ENCODE data around the gene SAMD3.
A peak's percentile ranks its signal among the peaks of the same experiment; 100 is the strongest.
"Not testable (repeated sequence)": the region's sequence is repeated elsewhere in the genome, so short reads cannot be mapped to it uniquely, and the experiment has no call there.

Gene SAMD3

DNA sequence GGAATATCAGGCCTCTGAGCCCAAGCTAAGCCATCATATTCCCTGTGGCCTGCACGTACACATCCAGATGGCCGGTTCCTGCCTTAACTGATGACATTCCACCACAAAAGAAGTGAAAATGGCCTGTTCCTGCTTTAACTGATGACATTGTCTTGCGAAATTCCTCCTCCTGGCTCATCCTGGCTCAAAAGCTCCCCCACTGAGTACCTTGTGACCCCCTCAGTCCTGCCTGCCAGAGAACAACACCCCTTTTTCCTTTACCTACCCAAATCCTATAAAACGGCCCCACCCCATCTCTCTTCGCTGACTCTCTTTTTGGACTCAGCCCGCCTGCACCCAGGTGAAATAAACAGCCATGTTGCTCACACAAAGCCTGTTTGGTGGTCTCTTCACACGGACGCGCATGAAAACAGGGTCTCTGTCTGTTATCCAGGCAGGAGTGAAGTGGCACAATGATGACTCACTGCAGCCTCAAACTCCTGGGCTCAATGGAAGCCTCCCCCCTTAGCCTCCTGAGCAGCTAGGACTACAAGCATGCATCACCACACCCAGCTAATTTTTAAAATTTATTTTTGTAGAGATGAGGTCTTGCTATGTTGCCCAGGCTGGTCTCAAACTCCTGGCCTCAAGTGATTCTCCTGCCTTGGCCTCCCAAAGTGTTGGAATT lies 24.8 kb downstream of the SAMD3 start:
- not testable (repeated sequence) for H3K36me3 Mint-ChIP-seq (ENCODE audit: low read depth); H3K4me3 Mint-ChIP-seq

DNA sequence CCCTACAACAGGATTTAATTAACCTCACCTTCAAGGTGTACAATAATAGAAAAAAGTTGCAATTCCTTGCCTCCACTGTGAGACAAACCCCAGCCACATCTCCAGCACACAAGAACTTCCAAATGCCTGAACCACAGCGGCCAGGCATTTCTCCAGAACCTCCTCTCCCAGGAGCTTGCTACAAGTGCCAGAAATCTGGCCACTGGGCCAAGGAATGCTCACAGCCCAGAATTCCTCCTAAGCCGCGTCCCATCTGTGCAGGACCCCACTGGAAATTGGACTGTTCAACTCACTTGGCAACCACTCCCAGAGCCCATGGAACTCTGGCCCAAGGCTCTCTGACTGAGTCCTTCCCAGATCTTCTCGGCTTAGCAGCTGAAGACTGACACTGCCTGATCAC lies 28.3 kb downstream of the SAMD3 start:
- peaks cover 61% of the 10 kb centered on the region for H3K4me1 Mint-ChIP-seq (ENCODE audit: low read depth)
- not testable (repeated sequence) for H3K9me3 Mint-ChIP-seq; H3K27ac Mint-ChIP-seq; H3K36me3 Mint-ChIP-seq (ENCODE audit: low read depth); H3K4me3 Mint-ChIP-seq; H3K27me3 Mint-ChIP-seq; DNase-seq

More for the DNA sequence above, 24.8 kb downstream of the SAMD3 start:
- peaks cover 38% of the 10 kb centered on the region for H3K4me1 Mint-ChIP-seq (ENCODE audit: low read depth)
- not testable (repeated sequence) for H3K9me3 Mint-ChIP-seq, H3K27me3 Mint-ChIP-seq, DNase-seq, H3K27ac Mint-ChIP-seq

DNA sequence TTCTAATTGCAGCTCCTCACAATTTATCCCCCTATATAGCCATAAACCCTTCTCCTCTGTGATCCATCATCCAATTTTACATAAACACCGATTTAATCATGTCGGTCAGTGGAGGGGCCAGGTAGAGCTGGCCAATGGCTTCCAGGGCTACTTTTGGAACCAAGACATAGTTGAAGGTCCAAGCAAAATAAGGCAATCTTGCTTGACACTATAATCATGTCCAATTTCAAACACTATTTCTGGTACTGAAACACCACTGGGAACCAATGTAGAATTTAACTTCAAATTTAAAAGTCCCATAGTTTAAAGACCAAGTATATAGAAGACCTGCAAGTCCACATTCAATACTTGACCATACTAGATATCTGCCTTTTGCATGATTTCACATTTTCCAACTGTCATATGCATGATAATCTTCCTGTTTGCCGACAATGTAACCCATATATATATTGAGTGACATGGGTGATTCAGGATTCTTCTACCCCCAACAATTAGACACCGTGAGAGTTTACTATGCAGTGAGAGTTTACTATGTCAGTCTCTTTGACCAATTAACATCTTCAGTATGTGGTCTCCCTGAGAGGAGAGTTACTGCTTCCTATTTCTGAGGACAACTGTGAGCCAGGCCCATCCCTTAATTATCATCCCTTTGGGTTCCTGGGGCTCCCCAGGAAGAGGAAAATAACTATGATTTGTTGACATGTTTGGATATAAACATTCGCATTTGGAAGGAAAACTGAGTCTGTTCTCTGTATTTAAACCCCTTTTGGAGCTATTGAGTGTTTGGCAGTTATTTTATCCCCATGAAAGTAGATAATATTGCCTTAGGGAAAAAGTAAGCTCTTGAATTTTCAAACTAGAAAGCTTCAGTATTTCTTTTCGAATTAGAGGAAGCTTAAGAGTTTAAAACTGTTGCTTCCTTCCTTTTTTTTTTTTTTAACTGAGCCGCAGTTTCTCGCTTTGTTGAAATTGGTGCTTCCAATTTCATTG lies 31.8 kb downstream of the SAMD3 start:
- Mint-ChIP-seq H3K27ac (peak overlapping the region; percentile 45), H3K4me3 (no peak overlapping the region), H3K4me1 (ENCODE audit: low read depth) (peaks cover 74% of the 10 kb centered on the region), H3K36me3 (ENCODE audit: low read depth) (peaks cover 1% of the 10 kb centered on the region), H3K9me3 (no peaks in the 10 kb centered on the region), H3K27me3 (no peaks in the 10 kb centered on the region)
- DNase-seq = no peak

- DNase-seq = no peak
- Mint-ChIP-seq H3K4me3 (no peak overlapping the region), H3K36me3 (ENCODE audit: low read depth) (peaks cover 1% of the 10 kb centered on the region), H3K27me3 (no peaks in the 10 kb centered on the region), H3K4me1 (ENCODE audit: low read depth) (peaks cover 75% of the 10 kb centered on the region), H3K9me3 (no peaks in the 10 kb centered on the region), H3K27ac (no peak overlapping the region)
Measured at GRCh38 chr6:130189531-130190397, 33.0 kb downstream of the SAMD3 start.

- peaks cover 78% of the 10 kb centered on the region for H3K4me1 Mint-ChIP-seq (ENCODE audit: low read depth)
- H3K9me3 Mint-ChIP-seq = no peaks in the 10 kb centered on the region
- H3K27ac Mint-ChIP-seq = peak overlapping the region; percentile 5
- DNase-seq = no peak
- no peak overlapping the region for H3K4me3 Mint-ChIP-seq
- no peaks in the 10 kb centered on the region for H3K27me3 Mint-ChIP-seq
- peaks cover 1% of the 10 kb centered on the region for H3K36me3 Mint-ChIP-seq (ENCODE audit: low read depth)
Measured at GRCh38 chr6:130188207-130188899, 34.4 kb downstream of the SAMD3 start.

GRCh38 chr6:130187335-130188206 lies 35.2 kb downstream of the SAMD3 start:
- peaks cover 1% of the 10 kb centered on the region for H3K36me3 Mint-ChIP-seq (ENCODE audit: low read depth)
- H3K9me3 Mint-ChIP-seq = no peaks in the 10 kb centered on the region
- H3K27ac Mint-ChIP-seq = peak overlapping the region; percentile 65
- H3K27me3 Mint-ChIP-seq = no peaks in the 10 kb centered on the region
- DNase-seq = no peak
- no peak overlapping the region for H3K4me3 Mint-ChIP-seq
- peaks cover 76% of the 10 kb centered on the region for H3K4me1 Mint-ChIP-seq (ENCODE audit: low read depth)

- Mint-ChIP-seq H3K4me1 (ENCODE audit: low read depth) (peaks cover 58% of the 10 kb centered on the region), H3K4me3 (no peak overlapping the region), H3K9me3 (no peaks in the 10 kb centered on the region), H3K27ac (no peak overlapping the region), H3K27me3 (no peaks in the 10 kb centered on the region), H3K36me3 (ENCODE audit: low read depth) (peaks cover 11% of the 10 kb centered on the region)
- no peak for DNase-seq
Measured at GRCh38 chr6:130185658-130186057, 37.1 kb downstream of the SAMD3 start.

DNA sequence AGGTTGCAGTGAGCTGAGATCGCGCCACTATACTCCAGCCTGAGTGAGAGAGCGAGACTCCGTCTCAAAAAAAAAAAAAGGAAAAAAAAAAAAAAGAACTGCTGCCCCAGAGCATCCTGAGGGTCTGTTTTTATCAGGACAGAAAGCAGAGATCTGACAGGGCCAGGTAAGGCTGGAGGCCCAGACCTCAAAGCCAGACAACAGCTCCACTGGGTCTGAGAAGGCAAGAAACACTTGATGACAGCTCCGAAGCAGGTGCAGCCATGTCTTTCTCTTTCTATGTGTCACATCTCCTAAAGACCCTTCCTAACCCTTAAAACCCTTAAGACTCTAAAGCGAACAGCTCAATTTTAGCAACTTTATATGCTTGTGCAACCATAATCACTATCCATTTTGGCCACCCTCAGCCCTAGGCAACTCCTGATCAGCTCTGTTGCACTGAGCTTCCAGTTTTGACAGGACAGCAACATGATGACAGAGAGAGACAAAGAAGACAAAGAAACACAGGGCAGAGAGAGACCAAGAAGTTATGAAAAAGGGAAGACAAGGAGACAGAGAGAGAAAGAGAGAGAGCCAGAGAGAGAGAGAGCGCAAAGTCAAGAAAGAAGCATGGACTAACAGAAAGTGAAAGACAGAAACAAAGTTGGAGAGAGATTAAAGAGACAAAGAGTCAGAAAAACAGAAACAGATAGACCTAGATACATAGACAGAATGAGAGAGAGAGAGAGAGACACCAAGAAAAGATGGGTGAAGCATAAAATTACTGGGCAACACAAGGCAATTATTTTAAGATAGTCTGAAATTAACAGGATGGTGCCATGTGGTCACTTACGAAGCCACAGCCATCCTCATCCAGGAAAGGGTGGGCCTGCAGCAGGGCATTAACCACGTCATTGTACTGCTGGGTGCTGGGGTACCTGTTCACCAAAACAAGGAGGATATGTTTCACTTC lies 39.2 kb downstream of the SAMD3 start:
- Mint-ChIP-seq H3K27me3 (no peaks in the 10 kb centered on the region), H3K27ac (peak overlapping the region; percentile 69), H3K9me3 (no peaks in the 10 kb centered on the region), H3K36me3 (ENCODE audit: low read depth) (peaks cover 17% of the 10 kb centered on the region), H3K4me1 (ENCODE audit: low read depth) (peaks cover 42% of the 10 kb centered on the region), H3K4me3 (peak overlapping the region; percentile 52)
- no peak for DNase-seq

DNA sequence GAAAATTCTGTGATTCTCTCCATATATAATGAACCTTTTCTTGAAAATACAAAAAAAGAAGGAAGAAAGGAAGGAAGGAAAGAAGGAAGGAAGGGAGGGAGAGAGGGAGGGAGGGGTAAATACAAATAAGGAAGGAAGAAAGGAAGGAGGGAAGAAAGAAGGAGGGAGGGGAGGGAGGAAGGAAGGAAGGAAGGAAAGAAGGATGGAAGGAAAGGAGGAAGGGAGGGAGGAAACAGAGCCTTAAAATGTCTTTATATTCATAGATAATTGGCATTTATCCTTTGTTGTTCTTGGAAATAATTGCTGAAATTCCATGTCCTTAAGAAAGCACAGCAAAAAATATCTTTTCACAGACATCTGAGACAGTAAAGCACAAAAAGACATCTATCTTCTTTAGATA lies 40.3 kb downstream of the SAMD3 start:
- no peaks in the 10 kb centered on the region for H3K27me3 Mint-ChIP-seq
- no peaks in the 10 kb centered on the region for H3K9me3 Mint-ChIP-seq
- DNase-seq = no peak
- peaks cover 17% of the 10 kb centered on the region for H3K36me3 Mint-ChIP-seq (ENCODE audit: low read depth)
- no peak overlapping the region for H3K4me3 Mint-ChIP-seq
- H3K4me1 Mint-ChIP-seq (ENCODE audit: low read depth) = peaks cover 37% of the 10 kb centered on the region
- H3K27ac Mint-ChIP-seq = no peak overlapping the region

- Mint-ChIP-seq H3K4me3 (no peak overlapping the region), H3K27me3 (no peaks in the 10 kb centered on the region), H3K27ac (no peak overlapping the region), H3K36me3 (ENCODE audit: low read depth) (peaks cover 27% of the 10 kb centered on the region), H3K9me3 (no peaks in the 10 kb centered on the region), H3K4me1 (ENCODE audit: low read depth) (peaks cover 19% of the 10 kb centered on the region)
- DNase-seq = no peak
Measured at GRCh38 chr6:130178692-130179091, 44.1 kb downstream of the SAMD3 start.

DNA sequence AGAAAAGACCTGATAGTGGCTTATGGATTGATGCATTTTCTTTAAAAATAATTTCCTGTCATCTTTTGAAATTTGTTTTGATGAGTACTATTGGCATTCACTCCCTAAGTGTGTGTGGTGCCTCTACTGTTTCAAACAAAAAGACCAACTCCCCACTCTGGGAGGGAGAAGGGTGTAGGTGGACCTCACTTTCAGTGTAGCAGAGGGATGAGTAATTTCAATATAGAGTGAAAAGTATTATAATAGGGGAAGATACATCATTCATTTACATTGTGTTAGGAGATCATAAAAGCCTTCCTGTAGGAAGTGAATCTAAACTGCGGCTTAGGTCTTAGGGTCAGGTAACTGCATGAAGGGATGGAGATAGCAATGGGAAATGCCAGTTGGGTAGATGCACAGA lies 46.4 kb downstream of the SAMD3 start:
- Mint-ChIP-seq H3K4me1 (ENCODE audit: low read depth) (peaks cover 13% of the 10 kb centered on the region), H3K27me3 (no peaks in the 10 kb centered on the region), H3K36me3 (ENCODE audit: low read depth) (peaks cover 34% of the 10 kb centered on the region), H3K4me3 (no peak overlapping the region), H3K27ac (no peak overlapping the region), H3K9me3 (peaks cover 12% of the 10 kb centered on the region)
- DNase-seq = no peak

DNA sequence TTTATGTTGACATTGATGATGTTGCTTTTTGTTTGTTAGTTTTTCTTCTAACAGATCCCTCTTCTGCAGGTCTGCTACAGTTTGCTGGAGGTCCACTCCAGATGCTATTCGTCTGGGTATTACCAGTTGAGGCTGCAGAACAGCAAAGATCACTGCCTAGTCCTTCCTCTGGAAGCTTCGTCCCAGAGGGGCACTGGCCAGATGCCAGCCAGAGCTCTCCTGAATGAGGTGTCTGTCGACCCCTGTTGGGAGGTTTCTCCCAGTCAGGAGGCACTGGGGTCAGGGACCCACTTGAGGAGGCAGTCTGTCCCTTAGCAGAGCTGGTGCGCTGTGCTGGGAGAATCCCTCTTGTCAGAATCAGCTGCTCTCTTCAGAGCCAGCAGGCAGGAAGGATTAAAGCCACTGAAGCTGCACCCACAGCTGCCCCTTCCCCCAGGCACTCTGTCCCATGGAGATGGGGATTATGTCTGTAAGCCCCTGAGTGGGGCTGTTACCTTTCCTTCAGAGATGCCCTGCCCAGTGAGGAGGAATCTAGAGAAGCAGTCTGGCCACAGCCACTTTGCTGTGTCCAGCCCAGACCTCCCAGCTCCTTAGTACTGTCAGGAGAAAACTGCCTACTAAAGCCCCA lies 49.3 kb downstream of the SAMD3 start:
- H3K27ac Mint-ChIP-seq, H3K27me3 Mint-ChIP-seq, DNase-seq, H3K4me3 Mint-ChIP-seq: not testable (repeated sequence)
- Mint-ChIP-seq H3K4me1 (ENCODE audit: low read depth) (peaks cover 10% of the 10 kb centered on the region), H3K9me3 (peaks cover 22% of the 10 kb centered on the region), H3K36me3 (ENCODE audit: low read depth) (peaks cover 24% of the 10 kb centered on the region)

All from activated T-cell treated with anti-CD3 and anti-CD28 coated beads, Interleukin-2, amount 50 U/mL, for 24 hours (primary cell).